CD14-positive monocyte (primary cell): ENCODE data around the gene FRS3. TPM values are rescaled to one million over a fixed set of nuclear protein-coding genes. Genes with fewer than 3 reads are reported as not detected.

ENCODE experiments used
- DNase-seq, 3 donors: peaks; one replicate each; pipeline ENCODE4 v3.0.0-alpha.2; 2011 to 2022
- H2AFZ ChIP-seq: 2 replicates; pipeline ENCODE4 v1.6.0; 2012; ENCODE audit warnings: mild to moderate bottlenecking, low read depth, low read length, inconsistent platforms; ENCODE audit not compliant: insufficient read depth, poor library complexity, severe bottlenecking
- H3K27ac ChIP-seq, 2 donors: 1 replicate in 1 of 2; 2 replicates in 1 of 2; pipeline ENCODE4 v1.5.1; 2012 to 2013; ENCODE audit warnings: low read length in 2 of 2, control low read depth in 1 of 2, inconsistent platforms in 1 of 2, low read depth in 1 of 2, mild to moderate bottlenecking in 1 of 2
- H3K27me3 ChIP-seq, 2 donors: one replicate each; pipeline versions ENCODE4 v1.6.0 to v1.6.1; 2011 to 2013; ENCODE audit warnings: low read length in 2 of 2; ENCODE audit not compliant: control insufficient read depth in 2 of 2, insufficient read depth in 2 of 2
- H3K36me3 ChIP-seq, 2 donors: replicated peaks in 1 of 2; 1 replicate in 1 of 2; 2 replicates in 1 of 2; pipeline versions ENCODE4 v1.5.1 to v1.6.1; 2012 to 2013; ENCODE audit warnings: low read length in 2 of 2, control low read depth in 1 of 2, inconsistent platforms in 1 of 2, mild to moderate bottlenecking in 1 of 2; ENCODE audit not compliant: insufficient read depth in 2 of 2, control insufficient read depth in 1 of 2
- H3K4me1 ChIP-seq, 2 donors: 1 replicate in 1 of 2; 2 replicates in 1 of 2; pipeline versions ENCODE4 v1.5.1 to v1.6.1; 2012 to 2013; ENCODE audit warnings: low read length in 2 of 2, control low read depth in 1 of 2, inconsistent platforms in 1 of 2, mild to moderate bottlenecking in 1 of 2, moderate library complexity in 1 of 2; ENCODE audit not compliant: insufficient read depth in 2 of 2, control insufficient read depth in 1 of 2
- H3K4me2 ChIP-seq: replicated peaks from 2 replicates; pipeline ENCODE3; 2012; ENCODE audit warnings: low read length, moderate library complexity, mild to moderate bottlenecking; ENCODE audit not compliant: poor library complexity, severe bottlenecking; ENCODE audit errors: extremely low read depth
- H3K4me3 ChIP-seq, 3 experiments: fragments of 200-600 bp in 1 of 3; sonication (generic) in 1 of 3; replicated peaks in 1 of 3; 1 replicate in 2 of 3; 2 replicates in 1 of 3; pipeline ENCODE4 v1.5.1; 2011 to 2013; ENCODE audit warnings: low read length in 3 of 3, mild to moderate bottlenecking in 3 of 3, control low read depth in 2 of 3, low read depth in 2 of 3, inconsistent platforms in 1 of 3, moderate library complexity in 1 of 3
- H3K79me2 ChIP-seq: 2 replicates; pipeline ENCODE4 v1.6.0; 2012; ENCODE audit warnings: mild to moderate bottlenecking, control low read depth, inconsistent platforms, low read length, moderate library complexity; ENCODE audit not compliant: insufficient read depth
- H3K9ac ChIP-seq: 2 replicates; pipeline ENCODE4 v1.6.0; 2017; ENCODE audit warnings: low read length, mild to moderate bottlenecking; ENCODE audit not compliant: insufficient read depth, poor library complexity, severe bottlenecking
- H3K9me3 ChIP-seq, 2 donors: replicated peaks in 1 of 2; 1 replicate in 1 of 2; 2 replicates in 1 of 2; pipeline versions ENCODE4 v1.5.1 to v1.6.1; 2012 to 2013; ENCODE audit warnings: low read length in 2 of 2, control low read depth in 1 of 2; ENCODE audit not compliant: control insufficient read depth in 1 of 2, insufficient read depth in 1 of 2
- H4K20me1 ChIP-seq: 2 replicates; pipeline ENCODE4 v1.6.0; 2012; ENCODE audit warnings: mild to moderate bottlenecking, low read length, control low read depth, moderate library complexity; ENCODE audit not compliant: insufficient read depth
- H3K27ac Mint-ChIP-seq, 7 donors: one replicate each; pipeline ENCODE4 v1.8.0; 2020; ENCODE audit warnings: mild to moderate bottlenecking in 7 of 7, mixed read lengths in 7 of 7, moderate library complexity in 6 of 7, inconsistent platforms in 2 of 7
- H3K27me3 Mint-ChIP-seq, 3 donors: one replicate each; pipeline ENCODE4 v1.8.0; 2021 to 2022; ENCODE audit warnings: low read depth in 3 of 3, mild to moderate bottlenecking in 3 of 3, mixed read lengths in 3 of 3, moderate library complexity in 3 of 3, inconsistent platforms in 1 of 3
- H3K36me3 Mint-ChIP-seq, 2 donors: one replicate each; pipeline ENCODE4 v1.8.0; 2020; ENCODE audit warnings: mixed read lengths in 2 of 2, inconsistent platforms in 1 of 2, mild to moderate bottlenecking in 1 of 2
- H3K4me1 Mint-ChIP-seq: one replicate; pipeline ENCODE4 v1.8.0; 2020; ENCODE audit warnings: mild to moderate bottlenecking, mixed read lengths
- H3K4me3 Mint-ChIP-seq, 2 donors: one replicate each; pipeline ENCODE4 v1.8.0; 2020; ENCODE audit warnings: mild to moderate bottlenecking in 2 of 2, mixed read lengths in 2 of 2, moderate library complexity in 1 of 2
- H3K9me3 Mint-ChIP-seq, 7 donors: one replicate each; pipeline ENCODE4 v1.8.0; 2020 to 2022; ENCODE audit warnings: mixed read lengths in 7 of 7, mild to moderate bottlenecking in 6 of 7, moderate library complexity in 6 of 7, inconsistent platforms in 2 of 7
- CTCF ChIP-seq: fragments of 200-600 bp; IDR thresholded peaks from one replicate; pipeline ENCODE4 v1.8.0; 2022; ENCODE audit warnings: antibody characterized with exemption, mild to moderate bottlenecking
- WGBS: methylation state at CpG from one replicate; pipeline ENCODE4 v1.1.5; 2013; ENCODE audit warnings: missing lambda C conversion rate; ENCODE audit not compliant: insufficient coverage; 5-methylcytosine and 5-hydroxymethylcytosine counted together
- intact Hi-C, 2 donors: fragments of 100-400 bp; cut with micrococcal nuclease; formaldehyde crosslinking; loops; one replicate each; pipeline versions ENCODE4 v1.15.0 to v1.15.1; 2023
- polyA plus RNA-seq, 3 donors: library from polyadenylated mRNA; depleted of rRNA in 1 of 3; unstranded in 2 of 3; stranded (reverse) in 1 of 3; fragments of 300-500 nt in 2 of 3; fragments of >200 nt in 1 of 3; fragmentation: Illumina TruSeq in 2 of 3; gene quantifications; 1 replicate in 2 of 3; 2 replicates in 1 of 3; pipeline ENCODE4 v1.2.3, GENCODE V29; 2012 to 2021

Gene FRS3
- polyA plus RNA-seq, 3 donors, result 1.3 to 7.0 (median 2.6) TPM

- H3K4me2 ChIP-seq, result no peak overlapping the region
- 95% methylated on average over 5 of the region's 6 CpGs for WGBS
- no peaks in the 10 kb centered on the region for H3K79me2 ChIP-seq
- no peak overlapping the region for H3K27ac Mint-ChIP-seq
- intact Hi-C loops, result no loop called here
- H3K36me3 Mint-ChIP-seq, result no peaks in the 10 kb centered on the region
- TF ChIP-seq CTCF, result no peak
- no peak for DNase-seq
- H3K36me3 ChIP-seq, result no peaks in the 10 kb centered on the region
- no peaks in the 10 kb centered on the region for H3K9me3 ChIP-seq
- H3K4me1 Mint-ChIP-seq, result peaks cover 5% of the 10 kb centered on the region
- peaks cover 0 to 2% (median 0%) of the 10 kb centered on the region in 7 donors for H3K9me3 Mint-ChIP-seq
- no peaks in the 10 kb centered on the region for H4K20me1 ChIP-seq
- H3K27me3 ChIP-seq, result no peaks in the 10 kb centered on the region
- no peak overlapping the region for H3K27ac ChIP-seq
- H3K9ac ChIP-seq, result no peak overlapping the region
- H3K4me3 ChIP-seq, result no peak overlapping the region
- peaks cover 0 to 4% (median 0%) of the 10 kb centered on the region in 3 donors for H3K27me3 Mint-ChIP-seq
- H2AFZ ChIP-seq, result no peak overlapping the region
- H3K4me1 ChIP-seq, result no peaks in the 10 kb centered on the region
- no peak overlapping the region for H3K4me3 Mint-ChIP-seq
These were observed 31.6 kb downstream of the FRS3 start for GRCh38 chr6:41748102-41748477.

GRCh38 chr6:41747256-41748101 is 32.2 kb downstream of the FRS3 start, which contains the start of gene PGC:
Gene PGC (minus strand): TSS chr6:41747397. CDS start chr6:41747334, 63 bp downstream.
- H3K4me3 Mint-ChIP-seq, result no peak within 1 kb of the TSS
- WGBS, result 89% methylated on average over 12 of the region's 15 CpGs
- H3K27ac ChIP-seq, result no peak within 1 kb of the TSS

More at GRCh38 chr6:41747256-41748101, 32.2 kb downstream of the FRS3 start, which contains the start of gene PGC:
- H3K27me3 ChIP-seq, result no peaks in the 10 kb centered on the region
- H3K79me2 ChIP-seq, result no peaks in the 10 kb centered on the region
- Mint-ChIP-seq H3K27me3 (peaks cover 0 to 4% (median 0%) of the 10 kb centered on the region in 3 donors), H3K27ac (no peak within 1 kb of the TSS), H3K4me1 (peaks cover 5% of the 10 kb centered on the region), H3K36me3 (no peaks in the 10 kb centered on the region), H3K9me3 (peaks cover 0 to 2% (median 0%) of the 10 kb centered on the region in 7 donors)
- no peak within 1 kb of the TSS for H3K9ac ChIP-seq
- H3K4me2 ChIP-seq, result no peak within 1 kb of the TSS
- no peaks in the 10 kb centered on the region for H4K20me1 ChIP-seq
- no peak for DNase-seq
- H3K9me3 ChIP-seq, result no peaks in the 10 kb centered on the region
- TF ChIP-seq CTCF, result no peak
- no peak within 1 kb of the TSS for H3K4me3 ChIP-seq
- H2AFZ ChIP-seq, result no peak within 1 kb of the TSS
- no peaks in the 10 kb centered on the region for H3K36me3 ChIP-seq
- no peaks in the 10 kb centered on the region for H3K4me1 ChIP-seq
- intact Hi-C loops, result no loop called here
